ENCODE results near the gene RAD23A. TPM values are rescaled to one million over a fixed set of nuclear protein-coding genes. Genes with fewer than 3 reads are reported as not detected.

RAD23A gene
- total RNA-seq, 4 donors from 2014 or later: 133 to 219 (median 158) TPM

- H3K4me3 ChIP-seq: peak overlapping the region; percentile 34 to 54
- no peak for TF ChIP-seq EP300 (IDR thresholded peaks at IDR 0.05)
- no peak for TF ChIP-seq POLR2A (IDR thresholded peaks at IDR 0.05)
- TF ChIP-seq POLR2AphosphoS5 (IDR thresholded peaks at IDR 0.05): no peak
- TF ChIP-seq CTCF (IDR thresholded peaks at IDR 0.05): no peak
- H3K27ac ChIP-seq: peak overlapping the region; percentile 92 to 98 (median 94)
- H3K36me3 ChIP-seq: peaks cover 0 to 5% of the 10 kb centered on the region in 2 donors
- WGBS, 2 donors (ENCODE audit: low coverage in 1 of 2): 53% methylated on average over 4 of the region's 15 CpGs; no CpG with 5 or more reads in 1 of the 2 donors
- H3K4me1 ChIP-seq: peaks cover 2 to 100% (median 60%) of the 10 kb centered on the region in 3 donors
- no peaks in the 10 kb centered on the region for H3K27me3 ChIP-seq
- no peak for ATAC-seq
- H3K9me3 ChIP-seq: no peaks in the 10 kb centered on the region
Measured at GRCh38 chr19:13003081-13003480, 57.4 kb downstream of the RAD23A start.

Small RNA genes within 50 kb of the gene (small RNA-seq; reads per million reads assigned to genes)
- gene MIR5695 (0 to 0.37 (median 0.17) reads per million in 4 donors), gene MIR6515 (0 to 0.99 (median 0.06) reads per million in 4 donors)

Other genes starting within 250 kb of the RAD23A start
- gene FBXW9, start 249.2 kb upstream of the RAD23A start, total RNA-seq: 1 to 10 TPM; 3.8 to 7.5 (median 4.1) TPM
- gene TNPO2, start 221.9 kb upstream of the RAD23A start, total RNA-seq: 10 to 100 TPM; 52.0 to 89.2 (median 76.1) TPM
- 100 to 1,000 TPM; 364 to 432 (median 398) TPM for gene TRIR, start 211.2 kb upstream of the RAD23A start, total RNA-seq
- 10 to 100 TPM; 47.3 to 58.2 (median 55.8) TPM for gene GET3, start 208.4 kb upstream of the RAD23A start, total RNA-seq
- not detected for gene BEST2, start 194.1 kb upstream of the RAD23A start, total RNA-seq
- gene HOOK2, start 170.3 kb upstream of the RAD23A start, total RNA-seq: 10 to 100 TPM; 13.5 to 24.1 (median 14.6) TPM
- gene JUNB, start 154.4 kb upstream of the RAD23A start, total RNA-seq: 100 to 1,000 TPM in 3 of 4 donors, 10 to 100 TPM in 1; 99.3 to 614 (median 168) TPM
- 100 to 1,000 TPM; 178 to 303 (median 227) TPM for gene PRDX2, start 144.1 kb upstream of the RAD23A start, total RNA-seq
- not detected for gene THSD8, start 143.8 kb upstream of the RAD23A start, total RNA-seq
- gene RNASEH2A, start 139.3 kb upstream of the RAD23A start, total RNA-seq: 1 to 10 TPM; 2.0 to 9.4 (median 3.7) TPM
- gene RTBDN, start 111.3 kb upstream of the RAD23A start, total RNA-seq: 1 to 10 TPM in 1 of 4 donors, not detected in 3; 1.1 TPM
- gene MAST1, start 107.3 kb upstream of the RAD23A start, total RNA-seq: 1 to 10 TPM in 1 of 4 donors, under 1 TPM in 1, not detected in 2; 0.15 to 1.5 TPM
- gene DNASE2, start 64.4 kb upstream of the RAD23A start, total RNA-seq: 10 to 100 TPM; 22.3 to 37.1 (median 32.9) TPM
- not detected for gene KLF1, start 58.7 kb upstream of the RAD23A start, total RNA-seq
- gene GCDH, start 54.7 kb upstream of the RAD23A start, total RNA-seq: 10 to 100 TPM; 46.7 to 87.6 (median 56.3) TPM
- under 1 TPM in 1 of 4 donors, not detected in 3; 0.62 TPM for gene SYCE2, start 26.6 kb upstream of the RAD23A start, total RNA-seq
- 10 to 100 TPM; 32.2 to 36.1 (median 33.2) TPM for gene FARSA, start 12.2 kb upstream of the RAD23A start, total RNA-seq
- gene CALR, start 7.3 kb upstream of the RAD23A start, total RNA-seq: 100 to 1,000 TPM; 218 to 410 (median 280) TPM
- 10 to 100 TPM; 32.2 to 43.6 (median 36.9) TPM for gene GADD45GIP1, start 11.4 kb downstream of the RAD23A start, total RNA-seq
- gene DAND5, start 23.7 kb downstream of the RAD23A start, total RNA-seq: under 1 TPM in 1 of 4 donors, not detected in 3; 0.35 TPM
- 100 to 1,000 TPM in 1 of 4 donors, 10 to 100 TPM in 3; 44.7 to 145 (median 72.4) TPM for gene NFIX, start 49.6 kb downstream of the RAD23A start, total RNA-seq
- gene LYL1, start 157.0 kb downstream of the RAD23A start, total RNA-seq: 10 to 100 TPM in 2 of 4 donors, 1 to 10 TPM in 2; 9.9 to 11.8 (median 10.8) TPM
- gene TRMT1, start 170.9 kb downstream of the RAD23A start, total RNA-seq: 10 to 100 TPM; 25.7 to 30.0 (median 28.7) TPM
- 10 to 100 TPM; 23.8 to 55.2 (median 26.2) TPM for gene NACC1, start 172.4 kb downstream of the RAD23A start, total RNA-seq
- 10 to 100 TPM; 45.1 to 69.0 (median 53.0) TPM for gene STX10, start 204.5 kb downstream of the RAD23A start, total RNA-seq
- 10 to 100 TPM; 33.8 to 62.1 (median 48.0) TPM for gene IER2, start 204.5 kb downstream of the RAD23A start, total RNA-seq